HG03139 (cell line): ENCODE results near the gene ATP1B3.
"Not testable (repeated sequence)": the region's sequence is repeated elsewhere in the genome, so short reads cannot be mapped to it uniquely, and the experiment has no call there.

ENCODE experiments used
- ATAC-seq: cut with Tn5 transposase; IDR thresholded peaks from one replicate; pipeline ENCODE4 v1.9.1; 2021; ENCODE audit not compliant: unreplicated experiment

ATP1B3 gene

DNA sequence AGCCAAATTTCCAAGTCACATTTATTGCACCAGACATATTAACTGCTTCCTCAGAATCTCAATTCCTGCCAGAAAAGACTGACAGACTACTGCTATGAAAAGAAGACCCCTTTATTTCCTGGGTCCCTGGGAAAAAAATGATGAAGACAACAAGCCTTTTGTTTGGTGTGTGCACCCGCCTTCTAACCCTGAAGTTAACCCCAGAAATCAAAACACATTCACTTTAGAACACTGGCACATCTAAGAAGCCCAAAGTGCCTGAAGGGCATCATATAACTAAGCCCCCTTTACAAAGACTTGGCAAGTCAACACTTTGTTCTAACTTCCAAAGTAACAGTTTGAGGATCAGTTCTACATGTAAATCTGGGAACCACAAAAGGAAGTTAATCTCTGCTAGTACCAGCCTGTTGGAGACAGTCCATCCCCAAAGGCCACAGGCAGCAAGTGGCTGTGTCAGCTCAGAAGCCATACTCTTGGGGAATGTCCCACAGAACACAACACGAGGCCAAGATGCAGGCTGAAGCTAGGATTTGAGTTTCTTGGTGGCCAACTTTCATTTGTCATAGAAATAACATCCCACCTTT is 16.3 kb upstream of the ATP1B3 start:
- no peak for ATAC-seq

DNA sequence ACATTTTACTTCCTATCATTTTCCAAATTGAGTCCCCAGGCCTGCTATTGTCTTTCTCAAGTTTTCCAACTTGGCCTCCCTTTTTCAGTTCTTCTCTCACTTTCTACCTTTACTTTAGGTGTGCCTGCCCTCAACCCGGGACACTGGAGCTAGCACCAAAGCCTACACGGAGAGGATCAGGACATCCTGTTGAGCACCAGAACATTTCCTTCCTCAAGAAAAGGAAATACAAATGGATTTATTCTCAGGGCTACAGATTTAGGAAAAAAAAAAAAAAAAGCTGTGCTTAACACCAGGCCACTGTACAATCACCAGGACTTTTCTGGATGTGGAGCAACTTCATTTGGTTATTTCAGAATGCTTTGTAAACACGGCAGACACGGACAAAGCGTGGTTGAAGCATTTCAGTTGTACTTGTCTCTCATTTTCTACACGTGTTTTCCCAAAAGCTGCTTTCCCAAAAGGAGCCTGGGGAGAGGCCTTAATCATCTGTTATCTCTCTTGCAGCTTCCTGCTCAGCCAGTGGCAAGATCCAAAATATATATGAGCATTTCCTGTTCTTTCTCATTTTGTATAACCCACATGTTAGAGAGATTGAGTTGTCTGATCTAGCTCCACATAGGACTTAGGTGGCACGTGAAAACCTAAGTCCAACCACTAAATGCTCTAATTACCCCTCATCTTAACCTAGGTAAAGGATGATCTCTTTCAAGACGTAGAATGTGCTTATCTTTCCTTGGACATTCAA is 15.5 kb upstream of the ATP1B3 start:
- no peak for ATAC-seq

DNA sequence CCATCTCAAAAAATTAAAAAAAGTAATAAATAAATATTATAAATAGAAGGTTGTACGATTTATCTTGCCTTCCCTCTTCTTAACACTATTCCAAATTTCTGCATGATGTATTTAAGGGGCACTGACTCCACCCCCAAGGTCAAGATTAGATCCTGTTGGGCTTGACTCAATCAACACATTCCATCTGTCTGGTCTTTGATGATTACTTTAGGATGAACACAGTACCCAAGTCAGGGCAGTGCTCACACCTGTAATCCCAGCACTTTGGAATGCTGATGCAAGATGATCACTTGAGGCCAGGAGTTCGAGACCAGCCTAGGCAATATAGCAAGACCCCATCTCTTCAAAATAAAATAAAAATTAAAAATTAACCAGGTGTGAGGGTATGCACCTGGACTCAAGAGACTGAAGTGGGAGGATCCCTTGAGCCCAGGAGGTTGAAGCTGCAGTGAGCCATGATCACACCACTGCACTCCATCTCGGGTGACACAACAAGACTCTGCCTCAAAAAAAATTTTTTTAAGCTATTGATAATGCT is 14.1 kb upstream of the ATP1B3 start:
- no peak for ATAC-seq

DNA sequence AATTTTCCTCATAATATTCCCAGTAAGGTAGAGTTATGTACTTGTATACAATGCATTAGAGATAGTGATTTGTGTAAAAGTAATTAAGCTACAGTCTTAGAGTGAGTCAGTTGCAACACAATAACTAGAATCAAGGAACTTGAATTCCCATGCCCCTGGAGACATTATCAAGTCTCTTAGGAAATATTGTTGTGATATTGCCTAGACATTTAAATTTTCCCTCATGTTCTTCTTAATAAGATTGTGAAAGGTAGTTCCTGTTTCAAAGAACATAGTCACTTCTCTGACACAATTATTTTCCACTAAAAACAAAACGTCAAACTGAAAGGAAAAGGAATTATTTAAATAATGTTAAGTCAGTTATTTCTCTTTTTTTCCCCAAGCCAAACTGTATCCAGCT is 13.0 kb upstream of the ATP1B3 start:
- ATAC-seq, result no peak

DNA sequence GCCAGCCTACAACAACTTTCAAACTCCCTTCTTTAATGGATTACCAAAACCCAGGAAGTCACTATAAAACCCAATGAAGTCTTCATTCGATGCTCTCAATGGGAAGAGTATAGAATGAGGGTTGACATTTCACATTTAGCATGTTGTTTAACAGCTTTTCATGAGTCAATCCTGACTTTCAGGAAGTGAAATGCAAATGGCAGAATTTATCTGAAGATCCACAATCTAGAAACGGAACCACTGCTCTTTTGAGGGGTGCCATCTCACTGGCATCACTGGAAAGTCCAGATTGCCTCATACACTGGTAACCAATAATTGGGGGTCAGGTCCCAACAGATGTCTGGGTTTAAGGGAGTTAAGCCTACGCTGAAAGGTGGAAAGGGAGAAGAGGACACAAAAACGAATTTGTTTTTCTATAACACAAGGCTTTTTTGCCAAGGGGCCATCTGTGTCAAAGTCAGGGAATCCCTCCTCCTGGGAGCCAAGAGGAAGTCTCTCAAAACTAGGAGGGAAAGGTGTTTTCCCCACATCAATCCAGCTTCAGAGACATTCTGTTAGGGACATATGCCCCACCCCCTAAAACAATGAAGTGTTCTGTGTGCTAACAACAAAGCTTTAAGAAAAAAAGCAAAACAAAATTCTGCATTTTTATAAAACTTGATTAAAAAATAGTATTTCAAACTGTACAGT is 12.0 kb upstream of the ATP1B3 start:
- no peak for ATAC-seq

GRCh38 chr3:141865101-141865500 is 11.3 kb upstream of the ATP1B3 start:
- ATAC-seq, result no peak

- no peak for ATAC-seq
Observed at GRCh38 chr3:141870091-141870687, 6.3 kb upstream of the ATP1B3 start.

GRCh38 chr3:141875374-141875892 is 1.0 kb upstream of the ATP1B3 start:
- peak; percentile 56 for ATAC-seq

DNA sequence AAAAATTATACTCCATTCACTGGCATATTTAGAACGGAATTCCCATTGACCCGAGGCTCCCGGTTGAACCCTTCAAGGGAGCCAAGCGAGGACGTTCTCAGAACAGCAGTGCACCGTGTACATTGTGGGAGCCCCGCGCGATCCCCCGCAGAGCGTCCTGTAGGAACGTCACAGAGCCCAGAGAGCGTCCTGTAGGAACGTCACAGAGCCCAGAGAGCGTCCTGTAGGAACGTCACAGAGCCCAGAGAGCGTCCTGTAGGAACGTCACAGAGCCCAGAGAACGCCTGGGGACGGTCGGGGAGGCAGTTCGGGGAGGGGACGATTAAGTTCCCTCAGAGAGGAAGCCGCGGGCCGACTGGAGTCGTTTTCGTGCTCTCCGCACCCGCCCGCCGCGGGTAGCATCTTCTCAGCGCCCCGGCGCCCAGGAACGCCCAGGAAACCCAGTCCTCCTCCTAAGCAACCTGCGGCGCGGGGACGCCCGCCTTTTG is 506 bp upstream of the ATP1B3 start:
- peak; percentile 35 for ATAC-seq

GRCh38 chr3:141876891-141877621 is 613 bp downstream of the ATP1B3 start:
- peak; percentile 16 for ATAC-seq

DNA sequence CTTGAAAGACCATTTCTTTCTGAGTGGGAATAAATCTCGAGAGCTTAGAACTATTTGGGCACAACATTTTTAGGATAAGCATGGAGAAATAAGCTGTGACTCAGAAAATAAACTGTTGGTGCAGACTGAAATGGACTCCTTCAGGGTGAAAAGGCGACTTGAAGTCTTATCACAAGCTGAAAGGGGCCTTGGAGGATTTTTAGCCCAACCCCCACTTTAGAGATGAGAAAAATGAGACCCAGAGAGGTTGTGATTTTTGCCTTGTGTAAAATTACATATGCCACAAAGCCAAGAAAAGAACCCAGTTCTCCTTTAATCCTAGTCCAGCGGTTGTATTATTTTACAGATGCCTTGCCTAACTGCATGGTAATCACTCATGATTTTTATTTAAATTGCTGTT is 1.5 kb downstream of the ATP1B3 start:
- ATAC-seq, result no peak

- no peak for ATAC-seq
Observed at GRCh38 chr3:141878326-141878725, 1.9 kb downstream of the ATP1B3 start.

GRCh38 chr3:141878817-141879216 is 2.4 kb downstream of the ATP1B3 start:
- ATAC-seq, result no peak

GRCh38 chr3:141881702-141882101 is 5.3 kb downstream of the ATP1B3 start:
- no peak for ATAC-seq

DNA sequence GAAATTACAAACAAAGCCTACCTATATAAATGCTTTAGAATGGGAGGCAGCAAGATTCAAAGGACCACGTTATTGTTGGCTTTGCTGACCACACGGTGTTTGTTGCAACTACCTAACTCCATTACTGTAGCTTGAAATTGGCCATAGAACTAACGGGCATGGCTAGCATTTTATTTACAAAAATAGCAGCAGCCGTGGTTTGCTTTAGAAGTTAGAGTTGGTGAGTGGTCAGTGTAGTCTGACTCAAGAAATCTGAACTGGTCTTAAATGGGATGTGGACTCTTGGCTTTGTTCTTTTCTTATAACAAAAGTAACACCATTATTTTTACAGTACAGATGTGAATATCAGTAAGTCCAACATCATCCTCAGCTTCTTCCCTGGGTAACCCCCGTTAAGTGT is 10.6 kb downstream of the ATP1B3 start:
- no peak for ATAC-seq

DNA sequence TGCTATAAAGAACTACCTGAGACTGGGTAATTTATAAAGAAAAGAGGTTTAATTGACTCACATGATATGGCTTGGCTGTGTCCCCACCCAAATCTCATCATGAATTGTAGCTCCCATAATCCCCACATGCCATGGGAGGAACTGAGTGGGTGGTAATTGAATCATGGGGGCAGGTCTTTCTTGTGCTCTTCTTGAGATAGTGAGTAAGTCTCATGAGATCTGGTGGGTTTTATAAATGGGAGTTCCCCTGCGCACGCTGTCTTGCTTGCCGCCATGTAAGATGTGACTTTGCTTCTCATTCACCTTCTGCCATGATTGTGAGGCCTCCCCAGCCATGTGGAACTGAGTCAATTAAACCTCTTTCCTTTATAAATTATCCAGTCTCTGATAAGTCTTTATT is 12.1 kb downstream of the ATP1B3 start:
- ATAC-seq, result not testable (repeated sequence)

DNA sequence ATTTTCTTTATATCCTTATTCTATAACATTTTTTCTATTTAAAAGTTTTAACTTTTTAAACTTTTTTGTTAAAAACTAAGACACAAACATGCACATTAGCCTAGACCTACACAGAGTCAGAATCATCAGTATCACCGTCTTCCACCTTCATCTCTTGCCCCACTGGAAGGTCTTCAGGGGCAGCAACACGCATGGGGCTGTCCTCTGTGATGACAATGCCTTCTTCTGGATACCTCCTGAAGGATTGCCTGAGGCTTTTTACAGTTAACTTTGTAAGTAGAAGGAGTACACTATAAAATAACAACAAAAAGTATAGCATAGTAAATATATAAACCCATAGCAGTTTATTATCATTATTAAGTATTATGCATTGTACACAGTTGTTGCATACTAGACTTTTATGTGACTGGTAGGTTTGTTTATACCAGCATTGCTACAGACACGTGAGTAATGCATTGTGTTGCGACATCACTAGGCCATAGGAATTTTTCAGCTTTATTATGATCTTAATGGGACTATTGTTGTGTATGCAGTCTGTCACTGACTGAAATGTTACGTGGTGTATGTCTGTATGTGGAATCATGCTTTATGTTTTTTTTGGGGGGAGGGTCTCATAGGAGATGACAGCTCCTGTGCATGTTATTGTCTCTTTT is 18.2 kb downstream of the ATP1B3 start:
- ATAC-seq, result no peak

- ATAC-seq, result no peak
Observed at GRCh38 chr3:141895731-141896130, 19.3 kb downstream of the ATP1B3 start.

DNA sequence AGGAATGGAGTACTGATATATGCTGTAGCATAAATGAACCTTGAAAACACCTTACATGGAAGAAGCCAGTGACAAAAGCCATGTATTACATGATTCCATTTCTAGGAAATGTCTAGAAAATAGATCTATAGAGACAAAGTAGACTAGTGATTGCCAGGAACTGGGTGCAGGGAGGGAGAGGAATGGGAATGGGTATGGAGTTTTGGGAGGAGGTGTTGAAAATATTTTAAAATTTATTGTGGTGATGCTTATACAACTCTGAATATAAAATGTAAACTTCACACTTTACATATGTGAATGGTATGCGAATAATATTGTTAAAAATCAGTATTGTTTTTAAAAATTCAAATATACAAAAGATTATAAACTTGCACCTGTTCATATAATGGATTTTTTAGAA is 22.5 kb downstream of the ATP1B3 start:
- ATAC-seq, result no peak

DNA sequence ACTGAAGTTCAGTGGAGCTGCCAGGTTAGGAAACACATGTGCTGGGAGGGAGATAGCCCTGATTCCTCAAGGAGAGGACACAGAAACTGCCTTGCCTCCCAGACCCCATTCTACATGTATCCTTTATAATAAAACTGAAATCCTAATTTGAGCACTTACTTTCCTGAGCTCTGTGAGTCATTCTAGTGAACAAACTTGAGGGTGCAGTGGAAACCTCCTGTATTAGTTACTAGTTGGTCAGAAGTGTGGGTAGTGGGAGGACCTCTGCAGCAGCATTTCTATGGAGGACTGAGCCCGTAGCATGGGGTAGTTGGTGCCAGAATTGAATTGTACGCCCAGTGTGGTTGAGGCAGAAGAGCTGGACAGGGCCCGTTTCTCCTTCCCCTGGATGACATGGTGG is 23.9 kb downstream of the ATP1B3 start:
- ATAC-seq, result no peak
